Measurements from ENCODE around the gene C14orf132.

The C14orf132 gene

DNA sequence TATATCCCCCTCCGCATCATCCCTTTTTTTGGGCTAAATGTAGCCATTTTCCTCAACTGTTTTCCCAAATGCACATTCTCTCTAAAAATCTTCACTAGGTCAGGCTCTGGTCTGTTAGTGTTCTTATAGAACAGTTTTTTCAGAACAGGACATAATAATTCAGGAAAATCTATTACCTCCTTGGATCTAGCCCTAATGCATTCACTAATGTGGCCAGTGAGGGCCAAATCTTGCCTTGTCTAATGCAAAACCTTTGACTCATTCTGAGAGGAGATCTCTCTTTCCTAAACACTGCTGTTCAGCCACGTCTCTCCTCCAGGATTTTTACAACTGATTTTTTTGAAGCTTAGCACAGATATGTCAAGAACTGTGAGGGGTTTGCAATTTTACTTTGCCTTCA is 15.5 kb downstream of the C14orf132 start:
- TF ChIP-seq FOXP2 (optimal IDR thresholded peaks at IDR 0.05; ENCODE audit: borderline replicate concordance, extremely low read depth, extremely low read length, insufficient read depth) (no peak), POLR2AphosphoS5 (IDR thresholded peaks at IDR 0.05; ENCODE audit: low read depth, low read length) (no peak), TAF1 (IDR thresholded peaks at IDR 0.05; ENCODE audit: borderline replicate concordance, insufficient read depth, low read length) (no peak), SIN3A (IDR thresholded peaks at IDR 0.05; ENCODE audit: borderline replicate concordance, insufficient read depth, low read length) (no peak)
- TF ChIP-seq, protein P1, sequence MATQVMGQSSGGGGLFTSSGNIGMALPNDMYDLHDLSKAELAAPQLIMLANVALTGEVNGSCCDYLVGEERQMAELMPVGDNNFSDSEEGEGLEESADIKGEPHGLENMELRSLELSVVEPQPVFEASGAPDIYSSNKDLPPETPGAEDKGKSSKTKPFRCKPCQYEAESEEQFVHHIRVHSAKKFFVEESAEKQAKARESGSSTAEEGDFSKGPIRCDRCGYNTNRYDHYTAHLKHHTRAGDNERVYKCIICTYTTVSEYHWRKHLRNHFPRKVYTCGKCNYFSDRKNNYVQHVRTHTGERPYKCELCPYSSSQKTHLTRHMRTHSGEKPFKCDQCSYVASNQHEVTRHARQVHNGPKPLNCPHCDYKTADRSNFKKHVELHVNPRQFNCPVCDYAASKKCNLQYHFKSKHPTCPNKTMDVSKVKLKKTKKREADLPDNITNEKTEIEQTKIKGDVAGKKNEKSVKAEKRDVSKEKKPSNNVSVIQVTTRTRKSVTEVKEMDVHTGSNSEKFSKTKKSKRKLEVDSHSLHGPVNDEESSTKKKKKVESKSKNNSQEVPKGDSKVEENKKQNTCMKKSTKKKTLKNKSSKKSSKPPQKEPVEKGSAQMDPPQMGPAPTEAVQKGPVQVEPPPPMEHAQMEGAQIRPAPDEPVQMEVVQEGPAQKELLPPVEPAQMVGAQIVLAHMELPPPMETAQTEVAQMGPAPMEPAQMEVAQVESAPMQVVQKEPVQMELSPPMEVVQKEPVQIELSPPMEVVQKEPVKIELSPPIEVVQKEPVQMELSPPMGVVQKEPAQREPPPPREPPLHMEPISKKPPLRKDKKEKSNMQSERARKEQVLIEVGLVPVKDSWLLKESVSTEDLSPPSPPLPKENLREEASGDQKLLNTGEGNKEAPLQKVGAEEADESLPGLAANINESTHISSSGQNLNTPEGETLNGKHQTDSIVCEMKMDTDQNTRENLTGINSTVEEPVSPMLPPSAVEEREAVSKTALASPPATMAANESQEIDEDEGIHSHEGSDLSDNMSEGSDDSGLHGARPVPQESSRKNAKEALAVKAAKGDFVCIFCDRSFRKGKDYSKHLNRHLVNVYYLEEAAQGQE (IDR thresholded peaks at IDR 0.05; ENCODE audit: insufficient read depth in 1 of 2, low read depth in 2 of 2, low read length in 2 of 2), result no peak

DNA sequence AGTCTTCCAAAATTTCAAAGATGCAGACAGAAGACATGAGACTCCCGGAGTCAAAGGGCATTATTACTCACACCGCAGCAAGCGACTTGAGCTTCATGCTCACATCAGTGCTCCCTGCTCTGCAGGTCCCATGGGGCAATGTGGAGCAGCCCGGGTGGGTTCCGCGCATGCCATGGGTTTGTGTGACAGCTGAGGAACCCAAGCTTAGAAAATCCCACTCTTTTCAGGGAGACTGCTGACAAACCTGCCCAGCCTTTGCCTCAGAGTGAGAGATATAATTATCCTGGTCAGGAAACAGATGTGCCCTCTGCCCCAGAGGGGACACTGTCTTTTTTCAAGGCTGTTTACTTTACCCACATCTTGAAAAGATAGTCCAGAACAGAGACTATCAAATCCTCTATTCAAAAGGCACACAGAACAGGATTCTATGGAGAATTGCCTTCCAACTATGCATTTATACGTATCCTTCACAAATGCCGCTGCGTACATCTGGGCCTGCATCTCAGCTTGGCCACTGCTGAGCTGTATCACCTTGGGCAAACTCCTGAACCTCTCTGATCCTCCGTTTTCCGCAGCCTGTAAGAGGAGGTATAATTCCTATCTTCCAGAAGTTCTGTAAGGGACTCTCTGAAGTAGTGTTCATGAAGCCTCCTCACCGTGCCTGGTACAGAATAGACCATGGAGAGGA is 16.0 kb downstream of the C14orf132 start:
- TF ChIP-seq, protein P1 (IDR thresholded peaks at IDR 0.05; ENCODE audit: insufficient read depth in 1 of 2, low read depth in 2 of 2, low read length in 2 of 2), result no peak
- no peak for TF ChIP-seq POLR2AphosphoS5 (IDR thresholded peaks at IDR 0.05; ENCODE audit: low read depth, low read length)
- no peak for TF ChIP-seq TAF1 (IDR thresholded peaks at IDR 0.05; ENCODE audit: borderline replicate concordance, insufficient read depth, low read length)
- TF ChIP-seq FOXP2 (optimal IDR thresholded peaks at IDR 0.05; ENCODE audit: borderline replicate concordance, extremely low read depth, extremely low read length, insufficient read depth), result no peak
- no peak for TF ChIP-seq SIN3A (IDR thresholded peaks at IDR 0.05; ENCODE audit: borderline replicate concordance, insufficient read depth, low read length)

DNA sequence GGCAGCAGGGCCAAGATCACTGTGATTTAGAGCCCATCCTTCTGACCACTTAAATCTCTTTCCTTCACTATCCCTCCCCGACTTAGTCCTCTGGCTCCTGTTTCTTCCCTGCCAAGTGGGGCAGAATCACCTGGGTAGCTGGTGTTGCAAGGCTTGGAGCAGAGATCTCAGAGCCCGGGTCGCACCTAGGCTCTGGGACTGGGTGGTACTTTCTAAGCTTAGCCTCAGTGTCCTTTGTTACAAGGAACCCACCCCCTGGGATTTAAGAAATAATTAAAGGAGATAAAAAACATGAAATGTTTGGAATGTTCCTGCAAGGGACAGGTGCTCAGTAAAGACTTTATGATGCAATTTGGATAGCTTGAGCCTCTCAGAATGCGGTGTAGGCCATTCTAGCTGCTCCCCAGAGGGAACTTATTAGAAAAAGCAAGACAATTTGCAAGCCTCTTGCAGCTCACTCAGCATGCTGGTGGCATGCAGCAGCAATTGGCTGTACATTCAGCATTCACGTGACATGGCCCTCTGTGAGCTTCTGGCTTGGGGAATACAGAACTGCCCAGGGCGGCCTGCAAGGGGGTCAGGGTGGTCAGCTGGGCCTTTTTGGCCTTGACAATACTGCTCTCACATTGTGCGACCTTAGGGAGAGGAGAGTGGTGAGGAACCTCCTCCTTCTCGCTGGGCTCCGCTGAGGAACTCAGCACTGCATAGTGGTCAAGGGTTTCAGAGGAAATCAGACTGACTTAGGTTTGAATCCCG is 16.8 kb downstream of the C14orf132 start:
- TF ChIP-seq SIN3A (IDR thresholded peaks at IDR 0.05; ENCODE audit: borderline replicate concordance, insufficient read depth, low read length), result no peak
- no peak for TF ChIP-seq FOXP2 (optimal IDR thresholded peaks at IDR 0.05; ENCODE audit: borderline replicate concordance, extremely low read depth, extremely low read length, insufficient read depth)
- TF ChIP-seq TAF1 (IDR thresholded peaks at IDR 0.05; ENCODE audit: borderline replicate concordance, insufficient read depth, low read length), result no peak
- no peak for TF ChIP-seq POLR2AphosphoS5 (IDR thresholded peaks at IDR 0.05; ENCODE audit: low read depth, low read length)
- TF ChIP-seq, protein P1 (IDR thresholded peaks at IDR 0.05; ENCODE audit: insufficient read depth in 1 of 2, low read depth in 2 of 2, low read length in 2 of 2), result no peak

DNA sequence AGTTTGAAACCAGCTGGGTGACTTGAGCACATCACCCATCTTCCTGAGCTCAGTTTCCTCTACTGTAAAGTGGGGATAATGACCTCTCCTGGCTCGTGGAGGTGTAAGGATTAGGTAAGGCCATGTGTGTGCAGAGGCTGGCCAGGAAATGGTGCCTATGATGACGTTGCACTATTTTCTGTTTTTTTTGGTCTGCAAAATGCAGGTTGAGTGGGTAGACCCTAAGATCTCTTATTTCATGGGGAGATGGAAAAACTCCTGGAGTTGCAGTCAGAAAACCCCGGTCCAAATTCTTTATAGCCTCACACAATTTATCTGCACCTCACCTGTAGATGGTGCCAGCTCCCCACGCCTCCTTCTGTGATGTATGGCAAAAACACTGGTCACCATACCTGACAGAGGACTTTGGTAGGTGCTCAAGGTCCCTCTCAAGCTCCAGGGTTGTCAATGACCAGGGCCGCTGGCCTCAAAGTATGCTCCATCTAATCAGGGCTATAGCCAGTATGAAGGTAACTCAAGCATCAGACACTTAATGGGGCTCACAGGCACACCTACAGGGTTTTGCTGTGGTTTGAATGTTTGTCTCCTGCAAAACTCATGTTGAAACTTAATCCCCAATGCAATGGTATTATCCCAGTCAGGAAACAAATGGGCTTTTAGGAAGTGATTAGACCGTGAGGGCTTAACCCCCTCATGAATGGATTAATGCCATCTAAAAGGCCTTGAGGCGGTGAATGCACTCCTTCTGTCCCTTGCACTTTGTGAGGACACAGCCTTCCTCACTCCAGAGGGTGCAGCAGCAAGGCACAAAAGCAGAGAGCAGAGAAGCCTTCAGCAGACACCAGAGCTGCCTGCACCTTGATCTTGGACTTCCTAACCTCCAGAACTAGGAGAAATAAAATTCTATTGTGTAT is 17.6 kb downstream of the C14orf132 start:
- TF ChIP-seq POLR2AphosphoS5 (IDR thresholded peaks at IDR 0.05; ENCODE audit: low read depth, low read length) (no peak), FOXP2 (optimal IDR thresholded peaks at IDR 0.05; ENCODE audit: borderline replicate concordance, extremely low read depth, extremely low read length, insufficient read depth) (no peak), TAF1 (IDR thresholded peaks at IDR 0.05; ENCODE audit: borderline replicate concordance, insufficient read depth, low read length) (no peak), SIN3A (IDR thresholded peaks at IDR 0.05; ENCODE audit: borderline replicate concordance, insufficient read depth, low read length) (no peak)
- TF ChIP-seq, protein P1 (IDR thresholded peaks at IDR 0.05; ENCODE audit: insufficient read depth in 1 of 2, low read depth in 2 of 2, low read length in 2 of 2), result no peak
